ENCODE data around the gene RAB30.

Gene RAB30

GRCh38 chr11:83036701-83037100 lies 35.0 kb downstream of the RAB30 start:
- Mint-ChIP-seq H3K27ac (peak overlapping the region; percentile 6), H3K4me3 (no peak overlapping the region), H3K36me3 (ENCODE audit: low read depth) (peaks cover 23% of the 10 kb centered on the region), H3K9me3 (peaks cover 11% of the 10 kb centered on the region), H3K4me1 (peaks cover 52% of the 10 kb centered on the region), H3K27me3 (no peaks in the 10 kb centered on the region)
- DNase-seq (no peak), ATAC-seq (no peak)

GRCh38 chr11:83035070-83035854 lies 36.4 kb downstream of the RAB30 start:
- H3K27ac Mint-ChIP-seq = peak overlapping the region; percentile 10
- H3K36me3 Mint-ChIP-seq (ENCODE audit: low read depth) = peaks cover 19% of the 10 kb centered on the region
- peaks cover 47% of the 10 kb centered on the region for H3K4me1 Mint-ChIP-seq
- ATAC-seq (peak; percentile 33), DNase-seq (no peak)
- H3K27me3 Mint-ChIP-seq = no peaks in the 10 kb centered on the region
- peaks cover 11% of the 10 kb centered on the region for H3K9me3 Mint-ChIP-seq
- H3K4me3 Mint-ChIP-seq = no peak overlapping the region

GRCh38 chr11:83034673-83035014 lies 37.1 kb downstream of the RAB30 start:
- Mint-ChIP-seq H3K4me3 (no peak overlapping the region), H3K27me3 (no peaks in the 10 kb centered on the region), H3K9me3 (peaks cover 6% of the 10 kb centered on the region), H3K4me1 (peaks cover 42% of the 10 kb centered on the region), H3K36me3 (ENCODE audit: low read depth) (peaks cover 15% of the 10 kb centered on the region), H3K27ac (no peak overlapping the region)
- DNase-seq = no peak
- no peak for ATAC-seq

- H3K9me3 Mint-ChIP-seq = peaks cover 4% of the 10 kb centered on the region
- DNase-seq = no peak
- no peaks in the 10 kb centered on the region for H3K27me3 Mint-ChIP-seq
- peaks cover 39% of the 10 kb centered on the region for H3K4me1 Mint-ChIP-seq
- ATAC-seq = peak; percentile 33
- peaks cover 14% of the 10 kb centered on the region for H3K36me3 Mint-ChIP-seq (ENCODE audit: low read depth)
- no peak overlapping the region for H3K4me3 Mint-ChIP-seq
- no peak overlapping the region for H3K27ac Mint-ChIP-seq
These were observed 37.6 kb downstream of the RAB30 start for GRCh38 chr11:83033972-83034672.

- DNase-seq = no peak
- Mint-ChIP-seq H3K9me3 (peaks cover 4% of the 10 kb centered on the region), H3K36me3 (ENCODE audit: low read depth) (peaks cover 14% of the 10 kb centered on the region), H3K4me1 (peaks cover 42% of the 10 kb centered on the region), H3K27ac (no peak overlapping the region), H3K27me3 (no peaks in the 10 kb centered on the region), H3K4me3 (no peak overlapping the region)
- ATAC-seq = no peak
These were observed 38.3 kb downstream of the RAB30 start for GRCh38 chr11:83033371-83033770.

- ATAC-seq = no peak
- H3K4me1 Mint-ChIP-seq = peaks cover 43% of the 10 kb centered on the region
These were observed 40.6 kb downstream of the RAB30 start for GRCh38 chr11:83031127-83031526.

GRCh38 chr11:83027794-83028193 lies 43.9 kb downstream of the RAB30 start:
- H3K4me1 Mint-ChIP-seq = peaks cover 41% of the 10 kb centered on the region
- peaks cover 3% of the 10 kb centered on the region for H3K36me3 Mint-ChIP-seq (ENCODE audit: low read depth)
- H3K9me3 Mint-ChIP-seq = no peaks in the 10 kb centered on the region
- H3K27me3 Mint-ChIP-seq = no peaks in the 10 kb centered on the region
- DNase-seq (no peak), ATAC-seq (no peak)
- no peak overlapping the region for H3K4me3 Mint-ChIP-seq
- no peak overlapping the region for H3K27ac Mint-ChIP-seq

More at GRCh38 chr11:83031127-83031526, 40.6 kb downstream of the RAB30 start:
- DNase-seq = no peak
- Mint-ChIP-seq H3K36me3 (ENCODE audit: low read depth) (peaks cover 6% of the 10 kb centered on the region), H3K27ac (no peak overlapping the region), H3K27me3 (no peaks in the 10 kb centered on the region), H3K9me3 (no peaks in the 10 kb centered on the region), H3K4me3 (no peak overlapping the region)

- H3K36me3 Mint-ChIP-seq (ENCODE audit: low read depth) = peaks cover 3% of the 10 kb centered on the region
- H3K4me3 Mint-ChIP-seq = no peak overlapping the region
- no peak overlapping the region for H3K27ac Mint-ChIP-seq
- DNase-seq = no peak
- peaks cover 41% of the 10 kb centered on the region for H3K4me1 Mint-ChIP-seq
- no peak for ATAC-seq
- no peaks in the 10 kb centered on the region for H3K27me3 Mint-ChIP-seq
- H3K9me3 Mint-ChIP-seq = no peaks in the 10 kb centered on the region
These were observed 44.4 kb downstream of the RAB30 start for GRCh38 chr11:83027289-83027688.

GRCh38 chr11:83026229-83026628 lies 45.5 kb downstream of the RAB30 start:
- ATAC-seq = no peak
- no peak overlapping the region for H3K4me3 Mint-ChIP-seq
- H3K9me3 Mint-ChIP-seq = no peaks in the 10 kb centered on the region
- peaks cover 3% of the 10 kb centered on the region for H3K36me3 Mint-ChIP-seq (ENCODE audit: low read depth)
- no peak overlapping the region for H3K27ac Mint-ChIP-seq
- peaks cover 41% of the 10 kb centered on the region for H3K4me1 Mint-ChIP-seq
- H3K27me3 Mint-ChIP-seq = no peaks in the 10 kb centered on the region
- DNase-seq = no peak

GRCh38 chr11:83025267-83025704 lies 46.4 kb downstream of the RAB30 start:
- no peak overlapping the region for H3K27ac Mint-ChIP-seq
- H3K27me3 Mint-ChIP-seq = no peaks in the 10 kb centered on the region
- H3K36me3 Mint-ChIP-seq (ENCODE audit: low read depth) = peaks cover 2% of the 10 kb centered on the region
- peaks cover 41% of the 10 kb centered on the region for H3K4me1 Mint-ChIP-seq
- no peaks in the 10 kb centered on the region for H3K9me3 Mint-ChIP-seq
- DNase-seq (no peak), ATAC-seq (no peak)
- H3K4me3 Mint-ChIP-seq = no peak overlapping the region

- DNase-seq (no peak), ATAC-seq (peak; percentile 59)
- no peaks in the 10 kb centered on the region for H3K27me3 Mint-ChIP-seq
- H3K27ac Mint-ChIP-seq = peak overlapping the region; percentile 38
- H3K9me3 Mint-ChIP-seq = no peaks in the 10 kb centered on the region
- peaks cover 40% of the 10 kb centered on the region for H3K4me1 Mint-ChIP-seq
- no peak overlapping the region for H3K4me3 Mint-ChIP-seq
- H3K36me3 Mint-ChIP-seq (ENCODE audit: low read depth) = peaks cover 2% of the 10 kb centered on the region
These were observed 47.3 kb downstream of the RAB30 start for GRCh38 chr11:83024270-83024854.

- peaks cover 38% of the 10 kb centered on the region for H3K4me1 Mint-ChIP-seq
- DNase-seq (no peak), ATAC-seq (no peak)
- no peaks in the 10 kb centered on the region for H3K27me3 Mint-ChIP-seq
- no peaks in the 10 kb centered on the region for H3K9me3 Mint-ChIP-seq
- no peak overlapping the region for H3K27ac Mint-ChIP-seq
- H3K4me3 Mint-ChIP-seq = no peak overlapping the region
- H3K36me3 Mint-ChIP-seq (ENCODE audit: low read depth) = peaks cover 2% of the 10 kb centered on the region
These were observed 48.3 kb downstream of the RAB30 start for GRCh38 chr11:83023410-83023809.

GRCh38 chr11:83021780-83022125 lies 49.9 kb downstream of the RAB30 start:
- Mint-ChIP-seq H3K4me1 (peaks cover 27% of the 10 kb centered on the region), H3K27ac (no peak overlapping the region), H3K9me3 (no peaks in the 10 kb centered on the region), H3K36me3 (ENCODE audit: low read depth) (peaks cover 2% of the 10 kb centered on the region), H3K4me3 (no peak overlapping the region), H3K27me3 (no peaks in the 10 kb centered on the region)
- ATAC-seq (no peak), DNase-seq (no peak)

GRCh38 chr11:83020942-83021779 lies 50.5 kb downstream of the RAB30 start:
- DNase-seq (no peak), ATAC-seq (no peak)
- H3K4me1 Mint-ChIP-seq = peaks cover 27% of the 10 kb centered on the region
- H3K9me3 Mint-ChIP-seq = no peaks in the 10 kb centered on the region
- H3K4me3 Mint-ChIP-seq = no peak overlapping the region
- no peak overlapping the region for H3K27ac Mint-ChIP-seq
- H3K27me3 Mint-ChIP-seq = no peaks in the 10 kb centered on the region
- H3K36me3 Mint-ChIP-seq (ENCODE audit: low read depth) = peaks cover 2% of the 10 kb centered on the region

Measured in activated naive CD8-positive, alpha-beta T cell treated with anti-CD3 and anti-CD28 coated beads, Interleukin-2, amount 50 U/mL, for 24 hours (primary cell).